Heart left ventricle (tissue), 13 donors: Measurements from ENCODE around the gene NFATC1.

Source experiments
- CTCF ChIP-seq, 12 donors: fragments of 200-600 bp; sonication (generic) in 4 of 12; IDR thresholded peaks; one replicate each; pipeline versions ENCODE4 v1.5.0 to v1.8.0; 2018 to 2022; ENCODE audit warnings: antibody characterized with exemption in 12 of 12, mild to moderate bottlenecking in 5 of 12
- POLR2A ChIP-seq, 2 donors: fragments of 450-650 bp; IDR thresholded peaks; one replicate each; pipeline ENCODE4 v1.6.1; 2017; ENCODE audit warnings: antibody characterized with exemption in 2 of 2, mild to moderate bottlenecking in 2 of 2, moderate library complexity in 2 of 2
- donor health status: ischemic (EF 13 %, LVEDD 7.1; RV severe dilation, severe dysfunction).
- donor health status: DM: no; HTN: yes; CAD: no.
- donor health status: DM: no; HTN: no; CAD: no.
- donor health status: ischemic (EF 25% LVEDD 6.9; RV normal size, moderate dysfunction).
- donor health status: ischemic (EF 25% LVEDD 5.7; RV mildly dilated, moderate dysfunction).
- donor health status: ischemic (EF 35%, LVEDD 5.7; RV mildly dilated, moderate dysfunction).
- donor health status: nonischemic (EF 11% LVEDD 7.7; RV severe dilation, severe dysfunction).
- donor health status: DM: yes; HTN: yes; CAD: no.
- donor health status: PGD.
- donor health status: ischemic (EF 29% LVEDD 5.4; RV normal size, mild dysfunction).
- donor health status: nonischemic (EF 23%, LVEDD 6.1; RV moderate dilation, normal function).

- TF ChIP-seq POLR2A (IDR thresholded peaks at IDR 0.05) (no peak), CTCF (IDR thresholded peaks at IDR 0.05) (no peak)
Measured at GRCh38 chr18:79440316-79441110, 44.8 kb downstream of the NFATC1 start.
